ENCODE measurements around the gene CIITA.

CIITA gene

DNA sequence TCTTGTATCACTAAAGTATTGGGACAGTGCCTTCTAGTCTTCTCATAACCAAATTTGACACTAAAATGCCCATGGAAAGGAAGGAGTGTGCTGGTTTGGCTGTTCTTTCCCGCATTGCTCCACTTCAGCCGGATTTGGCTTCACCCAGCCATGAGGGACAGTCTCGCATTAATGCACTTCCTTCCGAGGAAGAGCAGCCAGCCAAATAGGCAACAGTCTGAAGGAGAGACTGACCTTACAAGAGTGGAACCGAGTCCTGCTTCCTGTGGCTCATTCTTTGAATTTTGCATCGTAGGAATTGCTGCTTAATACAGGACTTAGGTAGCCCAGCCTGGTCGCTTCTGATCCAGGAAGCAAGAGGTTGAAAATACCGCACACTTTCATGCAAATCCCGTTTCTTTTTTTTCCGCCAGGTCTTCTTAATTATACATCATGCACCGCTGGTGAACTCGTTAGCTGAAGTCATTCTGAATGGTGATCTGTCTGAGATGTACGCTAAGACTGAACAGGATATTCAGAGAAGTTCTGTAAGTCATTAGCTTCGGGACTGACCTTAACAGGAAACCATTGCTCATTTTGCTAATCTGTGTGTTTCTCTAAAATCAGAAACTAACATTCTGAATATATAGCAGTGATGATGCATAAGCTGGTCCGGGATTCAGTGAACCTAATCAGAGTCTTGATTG is 105.6 kb downstream of the CIITA start:
- ChIA-PET CTCF (interaction anchor here (0.9 to 4.7 kb wide), 6 partner anchors 10 to 372 kb away, joined by 3 to 31 read pairs (median 10); partner anchors contain the start of gene SOCS1), POLR2A (interaction anchor here (0.6 to 0.9 kb wide), 2 partner anchors 92 to 274 kb away, joined by 3 to 4 read pairs; partner anchors contain the start of gene SOCS1)
- TF ChIP-seq, protein P1, sequence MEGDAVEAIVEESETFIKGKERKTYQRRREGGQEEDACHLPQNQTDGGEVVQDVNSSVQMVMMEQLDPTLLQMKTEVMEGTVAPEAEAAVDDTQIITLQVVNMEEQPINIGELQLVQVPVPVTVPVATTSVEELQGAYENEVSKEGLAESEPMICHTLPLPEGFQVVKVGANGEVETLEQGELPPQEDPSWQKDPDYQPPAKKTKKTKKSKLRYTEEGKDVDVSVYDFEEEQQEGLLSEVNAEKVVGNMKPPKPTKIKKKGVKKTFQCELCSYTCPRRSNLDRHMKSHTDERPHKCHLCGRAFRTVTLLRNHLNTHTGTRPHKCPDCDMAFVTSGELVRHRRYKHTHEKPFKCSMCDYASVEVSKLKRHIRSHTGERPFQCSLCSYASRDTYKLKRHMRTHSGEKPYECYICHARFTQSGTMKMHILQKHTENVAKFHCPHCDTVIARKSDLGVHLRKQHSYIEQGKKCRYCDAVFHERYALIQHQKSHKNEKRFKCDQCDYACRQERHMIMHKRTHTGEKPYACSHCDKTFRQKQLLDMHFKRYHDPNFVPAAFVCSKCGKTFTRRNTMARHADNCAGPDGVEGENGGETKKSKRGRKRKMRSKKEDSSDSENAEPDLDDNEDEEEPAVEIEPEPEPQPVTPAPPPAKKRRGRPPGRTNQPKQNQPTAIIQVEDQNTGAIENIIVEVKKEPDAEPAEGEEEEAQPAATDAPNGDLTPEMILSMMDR (IDR thresholded peaks at IDR 0.05; ENCODE audit: insufficient read depth, low read length, missing control alignments): no peak
- DNase-seq (ENCODE audit: low read depth, low spot score): no peak
- H3K4me3 ChIP-seq (ENCODE audit: low read depth, low read length): no peak overlapping the region

DNA sequence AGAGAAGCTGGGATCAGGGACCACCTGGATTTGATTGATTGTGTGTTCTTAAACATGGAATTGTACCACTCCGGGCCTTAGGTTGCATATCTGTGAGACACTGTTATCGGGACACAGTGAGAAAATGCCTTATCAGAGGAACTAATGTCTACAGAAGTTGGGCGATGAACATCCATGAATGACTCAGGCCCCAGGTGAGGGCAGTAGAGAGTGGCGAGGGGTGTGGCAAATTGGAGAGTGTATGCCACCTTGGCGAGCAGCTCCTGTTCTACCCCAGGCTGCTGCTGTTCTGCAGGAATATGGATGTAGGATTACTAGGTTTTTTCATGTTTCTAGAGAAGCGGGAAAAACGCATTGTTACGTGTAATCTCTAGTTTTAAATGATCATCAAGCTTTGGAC is 106.2 kb downstream of the CIITA start:
- TF ChIP-seq, protein P1 (IDR thresholded peaks at IDR 0.05; ENCODE audit: insufficient read depth, low read length, missing control alignments): no peak
- POLR2A ChIA-PET: interaction anchor here (0.9 kb wide), 1 partner anchor 273 kb away, joined by 4 read pairs; the partner anchor contains the start of gene SOCS1
- CTCF ChIA-PET: interaction anchor here (0.9 to 4.7 kb wide), 7 partner anchors 10 to 372 kb away, joined by 3 to 31 read pairs (median 8); partner anchors contain the start of gene SOCS1
- no peak overlapping the region for H3K4me3 ChIP-seq (ENCODE audit: low read depth, low read length)
- DNase-seq (ENCODE audit: low read depth, low spot score): no peak

DNA sequence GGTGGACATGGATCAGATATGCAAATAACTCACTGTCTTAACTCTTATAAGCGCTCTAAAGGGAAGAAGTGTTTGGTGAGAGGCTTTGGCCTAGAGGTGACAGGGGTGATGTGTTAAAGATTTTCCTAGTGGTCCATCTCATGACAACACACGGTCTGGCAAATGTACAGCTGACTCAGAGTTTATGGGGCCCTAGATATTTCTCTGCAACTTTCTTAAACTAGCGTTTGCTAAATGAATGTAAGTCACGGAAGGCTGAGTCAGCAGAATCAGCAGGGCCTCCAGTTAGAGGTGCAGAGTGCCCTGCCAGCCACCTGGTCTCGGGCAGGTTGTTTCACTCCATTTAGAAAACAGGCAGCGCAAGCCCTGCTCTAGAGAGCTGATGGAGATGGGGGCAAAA is 107.5 kb downstream of the CIITA start:
- no peak for DNase-seq (ENCODE audit: low read depth, low spot score)
- POLR2A ChIA-PET: interaction anchor here (1.0 to 1.4 kb wide), 2 partner anchors 271 to 272 kb away, joined by 3 to 4 read pairs; partner anchors contain the start of gene SOCS1
- no peak overlapping the region for H3K4me3 ChIP-seq (ENCODE audit: low read depth, low read length)
- CTCF ChIA-PET: interaction anchor here (1.1 to 4.7 kb wide), 7 partner anchors 12 to 272 kb away, joined by 3 to 31 read pairs (median 8); partner anchors contain the start of gene SOCS1
- TF ChIP-seq, protein P1 (IDR thresholded peaks at IDR 0.05; ENCODE audit: insufficient read depth, low read length, missing control alignments): no peak
